GM10847 (cell line): ENCODE measurements around the gene UNC5C.

Experiments
- POLR2A ChIP-seq: IDR thresholded peaks from 2 replicates; pipeline ENCODE4 v1.6.1; 2011; ENCODE audit not compliant: insufficient read length; ENCODE audit errors: extremely low read depth

Gene UNC5C

GRCh38 chr4:95371476-95372224 is 177.1 kb downstream of the UNC5C start:
- no peak for TF ChIP-seq POLR2A

GRCh38 chr4:95367824-95368223 is 180.9 kb downstream of the UNC5C start:
- no peak for TF ChIP-seq POLR2A

- no peak for TF ChIP-seq POLR2A
Measured at GRCh38 chr4:95363966-95364365, 184.8 kb downstream of the UNC5C start.

GRCh38 chr4:95363559-95363925 is 185.2 kb downstream of the UNC5C start:
- TF ChIP-seq POLR2A, result no peak

DNA sequence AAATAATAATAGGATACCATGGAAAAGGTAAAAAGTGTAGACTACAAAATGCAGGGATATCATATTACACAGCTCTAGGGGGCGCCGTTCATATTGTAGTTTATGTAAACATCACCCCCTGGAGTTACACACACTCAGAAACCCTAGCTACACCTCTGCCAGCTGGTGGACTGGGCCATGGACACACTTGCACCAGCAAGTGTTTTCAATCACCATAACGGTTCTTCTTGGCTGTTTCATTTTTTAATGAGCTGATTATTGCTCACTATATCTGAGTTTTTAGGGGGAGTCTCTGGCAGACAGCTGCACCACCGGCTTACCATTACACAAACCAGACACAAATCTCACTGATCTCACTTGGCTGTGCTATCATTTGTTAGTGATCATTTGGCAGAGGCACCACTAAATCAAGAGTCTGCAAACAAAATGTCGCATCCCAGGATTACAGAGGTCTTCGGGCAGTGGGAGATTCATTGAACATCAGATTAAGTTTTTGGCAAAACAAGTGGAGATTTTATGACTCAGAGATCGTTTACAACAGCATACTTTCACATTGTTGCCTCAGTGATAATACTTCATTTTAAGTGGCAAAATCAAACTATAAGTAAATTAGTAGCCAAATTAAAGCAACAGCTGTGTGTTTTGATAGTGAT is 185.7 kb downstream of the UNC5C start:
- TF ChIP-seq POLR2A, result no peak

- no peak for TF ChIP-seq POLR2A
Measured at GRCh38 chr4:95362066-95362465, 186.7 kb downstream of the UNC5C start.

GRCh38 chr4:95361696-95361965 is 187.1 kb downstream of the UNC5C start:
- TF ChIP-seq POLR2A, result no peak

DNA sequence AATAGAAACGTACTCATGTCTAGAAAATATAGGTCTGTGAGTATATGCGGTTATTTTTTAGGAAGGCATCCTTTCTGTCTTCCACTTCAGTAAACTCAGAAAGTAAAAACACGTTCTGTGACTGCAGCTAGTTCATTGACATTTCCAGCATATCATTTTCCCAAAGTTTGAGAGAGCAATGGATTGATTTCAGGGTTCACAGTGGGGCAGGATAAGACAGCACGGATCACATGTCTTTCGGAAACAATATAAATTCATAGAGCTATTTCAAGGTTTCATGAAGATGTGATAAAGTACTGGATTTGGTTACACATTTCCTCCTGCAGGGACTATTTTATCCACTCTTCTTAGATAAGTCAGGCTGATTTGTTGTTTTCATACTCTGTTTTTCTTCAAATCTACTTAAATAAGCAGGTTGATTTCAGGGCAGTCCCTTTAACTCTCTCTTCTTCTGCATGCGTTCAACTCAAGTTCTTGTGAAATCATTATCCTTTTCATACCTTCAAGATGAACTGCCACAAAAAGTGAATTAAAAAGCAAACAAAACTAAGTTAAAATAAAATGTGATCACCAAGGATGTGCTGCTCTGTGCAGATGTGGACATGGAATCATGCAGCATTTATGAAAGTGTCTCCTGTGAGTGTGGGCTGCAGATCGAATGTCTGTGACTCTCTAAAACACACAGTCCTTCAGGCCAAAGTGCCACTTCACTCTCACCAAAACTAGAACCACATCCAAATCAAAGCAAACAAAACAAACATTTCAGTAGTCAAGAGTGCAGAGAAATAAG is 187.7 kb downstream of the UNC5C start:
- TF ChIP-seq POLR2A, result no peak

- TF ChIP-seq POLR2A, result no peak
Measured at GRCh38 chr4:95360256-95360903, 188.4 kb downstream of the UNC5C start.

GRCh38 chr4:95358421-95358820 is 190.4 kb downstream of the UNC5C start:
- TF ChIP-seq POLR2A, result no peak

DNA sequence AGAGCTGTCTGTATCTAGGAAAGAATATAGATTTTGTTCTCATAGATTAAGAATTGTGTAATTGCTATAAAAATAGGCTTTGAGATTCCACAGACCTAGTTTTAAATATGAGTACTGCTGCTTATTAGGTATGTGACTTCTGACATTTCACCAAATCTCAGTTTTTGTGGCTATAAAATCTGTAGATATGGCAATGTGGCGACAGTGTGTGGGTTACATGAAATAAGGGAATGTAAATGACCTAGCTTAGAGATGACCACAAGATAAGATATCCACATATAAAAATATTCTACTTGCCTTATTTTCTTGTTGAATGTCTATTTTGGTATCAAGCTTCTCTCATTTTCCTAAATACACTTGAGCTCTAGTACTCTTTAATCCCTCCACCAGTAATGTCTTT is 193.8 kb downstream of the UNC5C start:
- TF ChIP-seq POLR2A, result no peak

GRCh38 chr4:95348418-95348817 is 200.4 kb downstream of the UNC5C start:
- no peak for TF ChIP-seq POLR2A

- no peak for TF ChIP-seq POLR2A
Measured at GRCh38 chr4:95343235-95343634, 205.5 kb downstream of the UNC5C start.

DNA sequence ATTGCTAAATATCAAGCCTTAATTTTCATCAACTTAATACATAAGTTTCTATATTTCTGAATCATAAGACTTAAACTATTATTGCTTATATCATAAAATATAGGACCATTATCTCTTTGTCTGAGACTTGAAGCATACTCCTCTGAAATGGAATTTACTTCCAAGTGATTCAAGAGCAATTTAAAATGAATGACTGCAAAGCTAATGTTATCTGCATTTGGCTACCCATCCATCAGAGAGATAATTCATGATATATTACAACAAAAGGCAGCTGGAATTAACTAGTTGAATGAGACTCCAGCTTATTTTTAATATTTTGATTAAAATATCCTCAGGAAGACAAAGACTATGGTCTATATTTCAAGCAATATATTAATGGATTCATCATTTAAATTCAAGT is 208.6 kb downstream of the UNC5C start:
- TF ChIP-seq POLR2A, result no peak

- no peak for TF ChIP-seq POLR2A
Measured at GRCh38 chr4:95325665-95326064, 223.1 kb downstream of the UNC5C start.

GRCh38 chr4:95319169-95319568 is 229.6 kb downstream of the UNC5C start:
- TF ChIP-seq POLR2A, result no peak
